Prostate gland (tissue), 2 donors: ENCODE measurements around the gene ITPRIP. TPM values are rescaled to one million over a fixed set of nuclear protein-coding genes. Genes with fewer than 3 reads are reported as not detected.

Source experiments
- DNase-seq: peaks from one replicate; pipeline ENCODE4 v3.0.0-alpha.2; 2019; ENCODE audit warnings: low spot score
- H3K27ac ChIP-seq, 2 donors: fragments of 200-600 bp; sonication (generic); 2 replicates each; pipeline ENCODE4 v1.5.1; 2017 to 2019
- H3K27me3 ChIP-seq: fragments of 200-600 bp; sonication (generic); replicated peaks from 2 replicates; pipeline ENCODE4 v1.5.1; 2019; ENCODE audit not compliant: insufficient read depth
- H3K36me3 ChIP-seq, 2 donors: fragments of 200-600 bp; sonication (generic); 1 replicate in 1 of 2; 2 replicates in 1 of 2; pipeline versions ENCODE4 v1.5.1 to v1.8.1; 2017 to 2019
- H3K4me1 ChIP-seq: fragments of 200-600 bp; sonication (generic); replicated peaks from 2 replicates; pipeline ENCODE4 v1.5.1; 2019
- H3K4me3 ChIP-seq, 2 donors: fragments of 200-600 bp; sonication (generic); 2 replicates each; pipeline ENCODE4 v1.5.1; 2017 to 2019
- H3K9me3 ChIP-seq: fragments of 200-600 bp; sonication (generic); 2 replicates; pipeline ENCODE4 v1.5.1; 2017
- POLR2A ChIP-seq: fragments of 450-650 bp; IDR thresholded peaks from one replicate; pipeline ENCODE4 v1.6.1; 2016; ENCODE audit warnings: antibody characterized with exemption, mild to moderate bottlenecking
- POLR2AphosphoS5 ChIP-seq: sonication (generic); formaldehyde crosslinking; IDR thresholded peaks from one replicate; pipeline ENCODE4 v1.6.1; 2017; ENCODE audit warnings: antibody characterized with exemption
- WGBS: methylation state at CpG from one replicate; pipeline ENCODE4 v1.1.5; 2018; 5-methylcytosine and 5-hydroxymethylcytosine counted together
- intact Hi-C: fragments of 100-400 bp; cut with DNase I; formaldehyde crosslinking; loops from one replicate; pipeline ENCODE4 v1.14.2; 2022
- total RNA-seq, 2 donors: library from RNA; depleted of rRNA; stranded (reverse); fragments of >200 nt; gene quantifications; one replicate each; pipeline ENCODE4 v1.1.0, GENCODE V29; 2016
- TF ChIP-seq, protein P1 (sequence below), 4 experiments: fragments of 200-600 bp in 2 of 4; fragments of 450-650 bp in 2 of 4; sonication (generic) in 2 of 4; IDR thresholded peaks; 1 replicate in 3 of 4; 2 replicates in 1 of 4; pipeline ENCODE4 v1.5.1; 2016 to 2019; ENCODE audit warnings: antibody characterized with exemption in 4 of 4, mild to moderate bottlenecking in 2 of 4, moderate library complexity in 2 of 4

Gene ITPRIP
- total RNA-seq, 2 donors from 2014 or later = 12.5 to 35.8 TPM

GRCh38 chr10:104323760-104324201, 14.5 kb downstream of the ITPRIP start:
- Histone ChIP-seq H3K9me3 (no peaks in the 10 kb centered on the region), H3K4me3 (no peak overlapping the region), H3K27ac (peak overlapping the region in 1 of 2 donors; percentile 67), H3K27me3 (no peaks in the 10 kb centered on the region), H3K36me3 (no peaks in the 10 kb centered on the region), H3K4me1 (peaks cover 27% of the 10 kb centered on the region)
- 91% methylated on average over 4 of the region's 4 CpGs for WGBS
- DNase-seq = no peak
- intact Hi-C loops = no loop called here
- no peak for TF ChIP-seq POLR2A
- TF ChIP-seq, protein P1, sequence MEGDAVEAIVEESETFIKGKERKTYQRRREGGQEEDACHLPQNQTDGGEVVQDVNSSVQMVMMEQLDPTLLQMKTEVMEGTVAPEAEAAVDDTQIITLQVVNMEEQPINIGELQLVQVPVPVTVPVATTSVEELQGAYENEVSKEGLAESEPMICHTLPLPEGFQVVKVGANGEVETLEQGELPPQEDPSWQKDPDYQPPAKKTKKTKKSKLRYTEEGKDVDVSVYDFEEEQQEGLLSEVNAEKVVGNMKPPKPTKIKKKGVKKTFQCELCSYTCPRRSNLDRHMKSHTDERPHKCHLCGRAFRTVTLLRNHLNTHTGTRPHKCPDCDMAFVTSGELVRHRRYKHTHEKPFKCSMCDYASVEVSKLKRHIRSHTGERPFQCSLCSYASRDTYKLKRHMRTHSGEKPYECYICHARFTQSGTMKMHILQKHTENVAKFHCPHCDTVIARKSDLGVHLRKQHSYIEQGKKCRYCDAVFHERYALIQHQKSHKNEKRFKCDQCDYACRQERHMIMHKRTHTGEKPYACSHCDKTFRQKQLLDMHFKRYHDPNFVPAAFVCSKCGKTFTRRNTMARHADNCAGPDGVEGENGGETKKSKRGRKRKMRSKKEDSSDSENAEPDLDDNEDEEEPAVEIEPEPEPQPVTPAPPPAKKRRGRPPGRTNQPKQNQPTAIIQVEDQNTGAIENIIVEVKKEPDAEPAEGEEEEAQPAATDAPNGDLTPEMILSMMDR (IDR thresholded peaks at IDR 0.05) = no peak
- no peak for TF ChIP-seq POLR2AphosphoS5

DNA sequence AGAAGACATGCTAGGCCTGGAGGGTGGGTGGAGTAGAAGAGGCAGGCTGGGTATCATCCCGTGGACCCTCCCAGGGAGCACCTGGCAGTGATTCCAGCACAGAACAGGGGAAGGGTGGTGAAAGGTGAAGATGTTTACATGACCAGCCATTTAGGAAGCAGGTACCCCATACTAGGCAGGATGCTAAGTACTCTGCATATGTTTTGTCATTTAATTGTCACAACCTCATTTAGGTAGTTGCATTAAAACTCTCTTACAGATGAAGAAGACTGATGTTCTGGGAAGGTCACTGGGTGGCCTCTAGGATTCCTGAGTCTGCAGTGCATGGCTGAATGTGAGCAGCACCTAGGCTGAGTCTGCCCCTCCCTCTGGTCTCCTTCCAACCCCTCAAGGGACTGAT, 15.2 kb downstream of the ITPRIP start:
- Histone ChIP-seq H3K27me3 (no peaks in the 10 kb centered on the region), H3K4me3 (no peak overlapping the region), H3K9me3 (no peaks in the 10 kb centered on the region), H3K27ac (peak overlapping the region; percentile 46 to 67), H3K4me1 (peaks cover 27% of the 10 kb centered on the region), H3K36me3 (no peaks in the 10 kb centered on the region)
- WGBS = 58% methylated on average over 1 of the region's 1 CpG
- TF ChIP-seq POLR2A (no peak), POLR2AphosphoS5 (no peak)
- TF ChIP-seq, protein P1 (IDR thresholded peaks at IDR 0.05) = no peak
- intact Hi-C loops = no loop called here
- no peak for DNase-seq

DNA sequence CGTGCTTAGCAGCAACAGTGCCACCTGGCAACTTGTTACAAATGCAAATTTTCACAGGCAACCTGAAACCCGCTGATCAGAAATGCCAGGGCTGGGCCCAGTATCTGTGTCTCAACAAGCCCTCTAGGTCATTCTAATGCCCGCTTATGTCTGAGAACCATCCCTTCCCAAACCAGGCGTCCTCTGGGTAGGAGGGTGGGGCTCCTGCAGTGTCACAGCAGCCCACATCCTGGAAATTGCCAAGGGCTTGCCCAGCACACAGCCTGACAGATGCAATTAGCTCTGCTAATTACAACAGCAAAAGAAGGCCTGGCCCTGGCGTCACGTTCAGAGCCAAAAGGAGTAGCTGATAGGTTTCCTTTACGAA, 15.9 kb downstream of the ITPRIP start:
- Histone ChIP-seq H3K9me3 (no peaks in the 10 kb centered on the region), H3K4me1 (peaks cover 28% of the 10 kb centered on the region), H3K27me3 (no peaks in the 10 kb centered on the region), H3K36me3 (no peaks in the 10 kb centered on the region), H3K27ac (peak overlapping the region; percentile 46 to 67), H3K4me3 (no peak overlapping the region)
- intact Hi-C loops = no loop called here
- no peak for TF ChIP-seq POLR2A
- TF ChIP-seq, protein P1 (IDR thresholded peaks at IDR 0.05) = no peak
- TF ChIP-seq POLR2AphosphoS5 = peak; percentile 66
- WGBS = 42% methylated on average over 7 of the region's 7 CpGs
- peak; percentile 76 for DNase-seq

DNA sequence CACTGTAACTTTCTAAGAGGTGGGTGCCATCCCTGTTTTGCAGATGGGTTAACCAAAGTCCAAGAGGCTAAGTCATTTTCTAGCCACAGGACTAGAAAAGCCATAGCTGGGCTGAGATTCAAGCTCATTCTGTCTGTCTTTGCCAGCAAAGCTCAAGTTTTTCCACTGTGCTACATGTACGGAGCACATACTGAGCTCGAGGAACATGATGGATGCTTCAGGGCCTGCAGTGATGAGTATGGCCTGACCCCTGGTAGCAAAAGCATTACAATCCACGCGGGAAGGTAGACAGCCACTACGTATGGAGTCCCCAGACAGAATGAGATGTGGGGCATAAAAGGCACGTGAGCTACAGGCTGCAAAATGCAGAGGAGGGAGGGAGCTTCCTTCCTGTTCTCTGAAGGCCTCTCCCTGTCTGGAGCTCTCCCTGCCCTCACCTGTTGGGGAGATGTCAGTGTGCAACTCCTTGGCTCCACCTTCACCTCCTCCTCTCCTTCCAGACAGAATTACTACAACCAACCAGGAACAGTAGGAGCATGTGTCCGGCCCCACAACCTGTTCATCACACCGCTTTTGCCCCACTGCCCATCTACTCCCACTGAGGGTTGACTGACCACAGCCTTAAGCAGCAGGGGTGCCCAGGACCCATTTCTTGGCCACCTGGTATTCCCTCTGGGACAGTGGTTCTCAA, 16.4 kb downstream of the ITPRIP start:
- Histone ChIP-seq H3K27me3 (no peaks in the 10 kb centered on the region), H3K9me3 (no peaks in the 10 kb centered on the region), H3K4me3 (no peak overlapping the region), H3K36me3 (no peaks in the 10 kb centered on the region), H3K4me1 (peaks cover 24% of the 10 kb centered on the region), H3K27ac (peak overlapping the region; percentile 46 to 67)
- TF ChIP-seq, protein P1 (IDR thresholded peaks at IDR 0.05) = no peak
- peak; percentile 10 for TF ChIP-seq POLR2A
- 28% methylated on average over 8 of the region's 8 CpGs for WGBS
- DNase-seq = no peak
- intact Hi-C loops = no loop called here

DNA sequence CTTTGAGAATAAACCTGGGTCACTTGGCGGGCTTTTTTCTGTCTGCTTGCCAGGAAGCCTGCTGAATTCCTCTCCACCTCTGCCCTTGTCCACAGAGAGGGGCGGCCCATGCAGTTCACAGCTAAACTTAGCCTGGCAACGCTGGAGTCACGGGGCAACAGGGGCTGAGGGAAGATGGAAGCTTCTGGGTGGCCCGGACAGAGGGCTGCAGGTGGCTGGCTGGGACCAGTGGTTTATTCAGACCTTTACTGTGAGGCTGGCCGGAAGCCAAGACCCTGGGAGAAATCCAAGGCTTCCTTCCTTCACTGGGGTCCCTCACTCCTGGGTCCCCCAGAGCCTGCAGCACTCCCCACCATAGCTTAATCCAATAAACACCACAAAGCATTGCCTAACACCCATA, 17.0 kb downstream of the ITPRIP start:
- Histone ChIP-seq H3K4me1 (peaks cover 24% of the 10 kb centered on the region), H3K27me3 (no peaks in the 10 kb centered on the region), H3K4me3 (no peak overlapping the region), H3K36me3 (no peaks in the 10 kb centered on the region), H3K9me3 (no peaks in the 10 kb centered on the region), H3K27ac (no peak overlapping the region)
- no peak for DNase-seq
- WGBS = 78% methylated on average over 6 of the region's 6 CpGs
- intact Hi-C loops = no loop called here
- TF ChIP-seq, protein P1 (IDR thresholded peaks at IDR 0.05) = no peak
- TF ChIP-seq POLR2AphosphoS5 (no peak), POLR2A (no peak)
